Loucy (cell line): ENCODE data around the gene CORO2A.

ENCODE experiments used
- CTCF ChIP-seq: fragments of 200-600 bp; sonication (generic); conservative IDR thresholded peaks from 2 replicates; pipeline ENCODE4 v1.5.1; 2014; ENCODE audit warnings: mild to moderate bottlenecking, antibody characterized with exemption, low read length
- EZH2phosphoT487 ChIP-seq: fragments of 200-600 bp; IDR thresholded peaks from 2 replicates; pipeline ENCODE4 v1.6.1; 2018; ENCODE audit warnings: antibody characterized with exemption, mild to moderate bottlenecking, moderate library complexity, borderline replicate concordance

- no peak for TF ChIP-seq EZH2phosphoT487
- TF ChIP-seq CTCF: no peak
Measured at GRCh38 chr9:98136489-98136888, 55.9 kb downstream of the CORO2A start.
